ENCODE results near the gene EGFL8.
"Not testable (repeated sequence)": the region's sequence is repeated elsewhere in the genome, so short reads cannot be mapped to it uniquely, and the experiment has no call there.

The EGFL8 gene

GRCh38 chr6:32185681-32186131 is 21.3 kb downstream of the EGFL8 start:
- not testable (repeated sequence) for DNase-seq

DNA sequence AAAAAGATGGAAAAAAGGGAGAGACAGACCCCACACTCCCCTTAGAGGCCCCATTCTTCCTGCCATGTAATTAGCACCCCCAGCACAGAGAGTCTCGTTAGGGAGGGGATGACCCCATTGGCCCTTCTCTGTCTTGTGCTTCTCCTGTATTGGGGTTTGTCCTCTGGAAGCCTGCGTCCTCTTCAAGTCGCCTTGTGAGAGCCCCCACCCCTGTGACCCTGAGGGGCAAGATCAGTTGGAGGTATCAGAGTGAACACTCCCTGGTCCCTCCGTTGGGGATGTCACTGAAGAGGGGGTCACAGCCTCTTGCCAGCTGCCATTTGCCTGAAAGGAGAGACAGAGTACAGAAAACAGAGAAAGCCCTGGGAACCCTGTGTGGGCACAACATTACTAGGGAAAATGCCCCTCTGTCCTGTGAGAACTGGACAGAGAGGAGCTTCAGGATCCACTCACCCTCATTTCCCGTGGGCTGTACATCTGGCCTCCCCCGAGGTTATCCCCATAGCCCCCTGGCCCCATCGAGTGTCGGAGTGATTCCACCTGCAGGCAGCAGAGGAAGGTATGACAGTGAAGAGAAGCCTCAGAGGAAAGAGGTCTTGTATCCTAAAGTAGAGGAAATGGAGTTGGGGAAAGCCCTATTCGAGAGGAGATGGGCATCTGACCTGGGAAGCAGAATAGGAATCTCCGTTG is 21.9 kb downstream of the EGFL8 start:
- not testable (repeated sequence) for DNase-seq

DNA sequence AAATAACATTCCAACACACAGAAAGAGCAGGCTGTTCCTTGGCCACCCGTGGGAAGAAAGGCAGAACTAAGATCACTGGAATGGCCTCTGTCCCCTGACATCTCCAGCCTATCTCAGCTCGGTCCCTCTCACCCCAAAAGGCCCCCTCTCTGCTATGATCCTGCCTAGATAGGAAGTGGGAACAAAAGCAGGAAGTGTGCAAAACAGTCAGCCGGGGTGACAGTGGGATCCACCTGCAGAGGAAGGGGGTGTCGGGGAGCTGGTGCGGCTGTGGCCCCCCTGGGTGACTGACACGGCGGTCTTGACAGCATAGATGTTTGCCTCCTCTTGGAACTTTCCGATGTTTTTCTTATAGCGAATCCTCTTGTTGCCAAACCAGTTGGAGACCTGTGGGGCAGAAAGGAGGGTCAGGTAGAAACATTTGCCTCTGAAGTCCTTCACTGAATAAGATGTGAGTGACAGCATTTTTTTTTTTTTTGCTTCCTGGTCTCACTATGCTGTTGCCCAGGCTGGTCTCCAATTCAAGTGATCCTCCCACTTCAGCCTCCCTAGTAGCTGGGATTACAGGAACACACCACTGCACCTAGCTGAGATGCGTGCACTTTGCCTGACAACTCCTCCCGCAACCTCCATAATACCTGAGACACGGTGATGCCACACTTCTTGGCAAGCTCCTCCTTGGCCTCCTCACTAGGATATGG is 22.8 kb downstream of the EGFL8 start:
- no peak for DNase-seq

- DNase-seq, result not testable (repeated sequence)
These were observed 23.5 kb downstream of the EGFL8 start for GRCh38 chr6:32187725-32188380.

- DNase-seq, result no peak
These were observed 24.1 kb downstream of the EGFL8 start for GRCh38 chr6:32188381-32189068.

- DNase-seq, result no peak
These were observed 24.8 kb downstream of the EGFL8 start for GRCh38 chr6:32189069-32189741.

DNA sequence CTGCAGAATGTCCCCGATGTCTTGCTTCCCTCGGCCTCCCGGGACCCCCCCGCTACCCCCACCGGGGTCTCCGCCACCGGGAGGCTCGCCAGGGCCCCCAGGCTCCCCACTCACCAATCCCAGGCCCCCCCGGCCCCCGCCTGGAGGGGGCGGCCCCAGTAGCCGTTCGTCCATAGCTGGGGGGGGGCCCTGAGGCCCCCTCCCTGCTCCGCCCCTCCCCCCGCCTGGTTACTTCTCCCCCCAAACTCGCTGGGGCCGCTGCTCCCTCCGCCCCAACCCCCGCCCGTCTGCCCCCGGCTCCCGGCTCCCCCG is 25.3 kb downstream of the EGFL8 start:
- DNase-seq, result no peak

DNA sequence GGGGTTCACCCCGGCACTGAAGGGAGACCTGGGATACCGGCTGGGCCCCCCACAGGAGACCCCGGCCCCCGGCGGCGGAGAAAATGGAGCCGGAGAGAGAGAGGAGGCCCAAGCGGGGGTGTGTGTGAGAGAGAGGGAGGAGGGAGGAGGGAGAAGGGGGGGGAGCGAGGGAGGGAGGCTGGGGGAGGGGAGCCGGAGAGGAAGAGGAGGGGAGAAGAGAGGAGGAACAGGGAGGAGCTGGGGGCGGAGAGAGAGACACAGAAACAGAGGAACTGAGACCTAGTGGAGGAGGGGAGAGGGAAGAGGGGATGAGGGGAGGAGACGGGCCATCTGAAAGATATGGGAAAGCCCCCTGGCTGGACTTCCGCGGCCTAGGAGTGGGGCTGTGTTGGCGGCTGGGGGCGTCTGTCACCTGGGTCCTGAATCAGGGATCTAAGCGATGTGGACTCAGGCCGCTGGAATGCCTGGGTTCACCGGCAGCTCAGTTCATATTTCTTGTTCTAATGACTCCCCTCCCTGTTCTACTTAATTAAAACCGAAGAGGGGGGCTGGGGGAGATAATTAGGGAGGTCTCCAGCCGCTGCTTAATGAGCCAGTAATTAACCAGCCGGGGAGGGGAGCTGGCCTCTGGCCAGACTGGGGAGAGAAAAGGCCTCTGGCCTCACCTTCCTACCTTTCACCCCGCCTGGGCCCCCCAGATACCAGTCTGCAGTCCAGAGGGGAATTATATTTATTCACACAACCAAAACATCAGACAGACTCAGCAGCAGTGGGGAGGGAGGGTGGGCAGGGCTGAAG is 25.9 kb downstream of the EGFL8 start, which contains the start of gene PBX2:
Gene PBX2, minus strand, starts transcription at position 149 of the 798 bp plus-strand sequence. CDS start 287 bp downstream, outside the sequence.
- peak; percentile 59 for DNase-seq

DNA sequence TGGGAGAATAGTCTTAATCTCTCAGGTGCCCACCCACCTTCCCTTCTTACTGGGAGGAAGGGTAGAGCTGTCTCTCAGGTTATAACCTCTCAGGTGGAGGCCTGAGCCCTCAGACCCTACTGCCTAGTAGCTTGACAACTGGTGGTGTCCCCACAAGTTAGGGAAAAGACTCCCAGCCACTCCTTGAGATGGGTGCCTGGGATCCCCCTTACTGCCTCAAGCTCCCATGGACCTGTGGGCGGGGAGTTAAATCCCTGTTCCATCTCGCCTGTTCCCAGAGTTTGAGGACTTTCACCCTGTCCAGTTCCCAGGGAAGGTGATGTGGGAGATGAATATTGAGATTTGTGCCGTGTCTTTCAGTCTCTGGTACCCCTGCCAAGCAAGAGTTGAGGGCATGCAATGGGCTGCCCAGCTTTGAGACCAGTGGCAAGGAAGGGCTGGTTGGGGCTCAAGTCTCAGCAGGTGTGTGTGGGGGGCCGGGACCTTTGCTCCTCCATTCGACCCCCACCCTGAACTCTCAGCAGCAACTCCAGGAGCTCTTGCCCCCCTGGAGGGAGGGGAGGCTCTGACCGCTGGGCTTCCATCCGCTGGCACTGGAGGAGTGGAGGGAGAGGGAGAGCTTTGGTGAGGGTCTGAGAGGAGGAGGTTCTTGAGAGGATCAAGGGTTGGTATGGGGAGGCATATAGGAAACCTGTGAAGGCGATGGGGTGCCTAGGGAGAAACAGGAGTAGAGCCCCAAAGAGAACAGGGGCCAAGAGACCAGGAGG is 26.7 kb downstream of the EGFL8 start:
- DNase-seq, result no peak

GRCh38 chr6:32191696-32192607 is 27.6 kb downstream of the EGFL8 start:
- DNase-seq, result peak; percentile 11

DNA sequence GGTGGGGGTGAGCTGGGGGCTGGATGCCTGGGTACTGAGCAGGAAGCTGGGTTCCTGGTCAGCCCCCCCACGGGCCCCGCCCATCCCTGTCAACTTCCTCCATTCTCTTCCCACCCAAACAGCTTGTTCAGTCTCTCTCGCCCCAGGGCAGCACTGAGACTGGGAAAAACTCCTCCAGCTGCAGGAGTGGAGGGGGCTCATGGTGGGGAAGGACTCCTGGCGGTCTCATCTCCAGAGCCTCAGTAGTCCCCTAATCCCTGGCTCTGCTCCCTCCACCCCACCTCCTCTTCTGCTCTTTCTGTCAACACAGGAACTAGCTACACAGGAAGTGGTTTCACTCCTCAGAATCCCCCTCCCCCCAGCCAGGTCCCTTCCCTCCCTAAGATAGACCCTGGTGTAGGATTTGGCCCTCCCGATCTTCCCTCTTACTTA is 28.2 kb downstream of the EGFL8 start, which contains the start of gene GPSM3:
Gene GPSM3, minus strand, starts transcription at position 36 of the 432 bp plus-strand sequence. CDS start 130 bp downstream, outside the sequence.
- DNase-seq, result peak; percentile 37

DNA sequence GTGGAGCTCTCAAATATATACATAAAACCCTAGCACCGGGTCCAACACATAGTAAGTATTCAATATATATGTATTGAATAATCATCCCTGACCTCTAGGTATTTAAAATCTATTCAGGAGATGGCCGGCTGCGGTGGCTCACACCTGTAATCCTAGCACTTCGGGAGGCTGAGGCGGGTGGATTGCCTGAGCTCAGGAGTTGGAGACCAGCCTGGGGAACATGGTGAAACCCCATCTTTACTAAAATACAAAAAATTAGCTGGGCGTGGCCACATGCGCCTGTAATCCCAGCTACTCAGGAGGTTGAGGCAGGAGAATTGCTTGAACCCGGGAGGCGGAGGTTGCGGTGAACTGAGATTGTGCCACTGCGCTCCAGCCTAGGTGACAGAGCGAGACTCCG is 28.7 kb downstream of the EGFL8 start:
- not testable (repeated sequence) for DNase-seq

DNA sequence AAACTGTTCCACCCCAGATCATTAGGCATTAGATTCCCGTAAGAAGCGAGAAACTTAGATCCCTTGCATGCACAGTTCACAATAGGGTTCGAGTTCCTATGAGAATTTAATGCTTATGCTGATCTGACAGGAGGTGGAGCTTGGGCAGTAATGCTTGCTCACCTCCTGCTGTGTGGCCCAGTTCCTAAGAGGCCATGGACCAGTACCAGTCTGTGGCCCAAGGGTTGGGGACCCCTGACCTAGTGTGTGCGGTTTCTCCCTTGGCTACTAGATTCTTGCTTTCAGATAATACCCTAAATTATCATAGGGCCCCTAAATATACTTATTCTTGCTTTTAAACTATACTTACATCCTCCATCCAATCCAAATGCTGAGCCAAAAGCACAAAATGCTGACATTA is 30.0 kb downstream of the EGFL8 start:
- no peak for DNase-seq

GRCh38 chr6:32194825-32195651 is 30.6 kb downstream of the EGFL8 start:
- no peak for DNase-seq

DNA sequence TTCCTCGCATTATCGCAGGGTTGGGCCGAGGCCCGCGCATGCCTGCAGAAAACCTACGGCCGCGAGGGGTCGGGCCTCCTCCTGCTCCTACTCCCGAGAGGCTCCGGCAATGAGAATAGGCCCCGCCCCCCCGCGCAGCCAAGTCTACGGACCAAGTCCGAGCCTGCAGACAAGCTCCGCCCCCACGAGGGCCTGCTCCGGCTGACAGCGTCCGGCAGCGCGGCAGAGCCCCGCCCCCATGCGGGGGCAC is 31.2 kb downstream of the EGFL8 start:
- DNase-seq, result peak; percentile 98

GRCh38 chr6:32195902-32196681 is 31.7 kb downstream of the EGFL8 start:
- DNase-seq, result peak; percentile 57

DNA sequence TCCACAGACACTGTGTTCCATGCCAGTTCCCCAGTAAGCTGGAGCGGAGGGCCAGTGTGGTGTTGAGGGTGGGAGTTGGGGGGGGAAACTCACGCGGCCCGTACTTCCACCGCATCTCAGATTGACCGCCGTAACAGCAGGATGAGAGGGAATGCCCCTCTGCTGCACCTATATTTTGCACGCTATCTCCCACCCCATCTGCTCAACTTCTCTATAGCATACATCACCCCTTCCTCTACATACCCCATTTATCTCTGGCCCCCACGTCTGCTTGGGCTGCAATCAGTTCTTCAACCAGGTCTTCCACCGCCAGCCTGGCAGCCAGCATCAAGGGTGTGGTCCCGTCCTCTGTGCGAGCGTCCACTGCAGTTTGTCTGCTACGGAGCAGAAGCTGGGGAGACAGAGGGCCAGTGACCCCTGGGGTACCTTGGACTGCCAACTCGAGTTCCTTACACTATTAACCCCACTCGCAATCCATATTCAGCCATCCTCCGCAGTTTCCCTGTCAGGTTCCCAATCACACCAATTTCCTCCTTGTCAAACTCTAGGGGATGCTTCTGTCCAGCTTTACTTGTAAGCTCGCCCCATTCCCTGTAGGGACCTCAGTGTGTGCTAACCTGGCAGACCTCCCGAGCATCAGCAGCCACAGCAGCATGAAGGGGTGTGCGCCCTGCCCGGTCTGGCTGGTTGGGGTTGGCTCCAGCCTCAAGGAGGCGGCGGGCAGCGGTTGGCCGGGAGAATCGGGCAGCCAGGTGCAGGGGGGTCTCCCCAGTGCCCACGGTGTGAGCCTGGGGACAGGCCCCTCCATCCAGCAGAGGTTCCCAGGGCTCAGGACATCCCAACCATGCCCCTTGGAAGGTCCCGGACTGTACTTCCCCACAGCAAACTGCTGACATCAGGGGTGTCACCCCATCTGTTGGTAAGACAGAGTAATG is 32.6 kb downstream of the EGFL8 start:
- no peak for DNase-seq
